MM.1S (cell line): ENCODE data around the gene NSUN7.

ENCODE experiments used
- DNase-seq: peaks from one replicate; pipeline ENCODE4 v3.0.0-alpha.2; 2015
- H2AFZ ChIP-seq: fragments of 300-600 bp; sonication (generic); 2 replicates; pipeline ENCODE4 v1.6.0; 2016; ENCODE audit warnings: antibody characterized with exemption, low read length
- H3F3A ChIP-seq: fragments of 300-600 bp; sonication (generic); 2 replicates; pipeline ENCODE4 v1.6.1; 2016; ENCODE audit warnings: mild to moderate bottlenecking, antibody characterized with exemption, low read length, moderate library complexity, mixed read lengths; ENCODE audit not compliant: insufficient read depth
- H3K27ac ChIP-seq: fragments of 300-600 bp; sonication (generic); 2 replicates; pipeline ENCODE4 v1.5.1; 2016; ENCODE audit warnings: mild to moderate bottlenecking, low read length
- H3K27me3 ChIP-seq: fragments of 300-600 bp; sonication (generic); replicated peaks from 2 replicates; pipeline ENCODE4 v1.6.0; 2016; ENCODE audit warnings: low read length; ENCODE audit not compliant: insufficient read depth
- H3K36me3 ChIP-seq: fragments of 300-600 bp; sonication (generic); replicated peaks from 2 replicates; pipeline ENCODE4 v1.6.1; 2016; ENCODE audit warnings: mild to moderate bottlenecking, low read length, mixed read lengths; ENCODE audit not compliant: insufficient read depth
- H3K4me1 ChIP-seq: fragments of 300-600 bp; sonication (generic); 2 replicates; pipeline ENCODE4 v1.6.1; 2016; ENCODE audit warnings: low read length, mixed read lengths
- H3K4me2 ChIP-seq: fragments of 300-600 bp; sonication (generic); 2 replicates; pipeline ENCODE4 v1.6.0; 2016; ENCODE audit warnings: low read depth, low read length
- H3K4me3 ChIP-seq: fragments of 300-600 bp; sonication (generic); 2 replicates; pipeline ENCODE4 v1.5.1; 2016; ENCODE audit warnings: low read length, mixed read lengths
- H3K79me2 ChIP-seq: fragments of 300-600 bp; sonication (generic); 2 replicates; pipeline ENCODE4 v1.6.1; 2016; ENCODE audit warnings: mixed run types, low read length, mixed read lengths
- H3K9ac ChIP-seq: fragments of 300-600 bp; sonication (generic); 2 replicates; pipeline ENCODE4 v1.6.1; 2016; ENCODE audit warnings: low read length, mixed read lengths
- H3K9me2 ChIP-seq: fragments of 300-600 bp; sonication (generic); replicated peaks from 2 replicates; pipeline ENCODE4 v1.6.1; 2016; ENCODE audit warnings: mild to moderate bottlenecking, low read length, mixed read lengths; ENCODE audit not compliant: insufficient read depth
- H3K9me3 ChIP-seq: fragments of 300-600 bp; sonication (generic); replicated peaks from 2 replicates; pipeline ENCODE4 v1.6.1; 2016; ENCODE audit warnings: mild to moderate bottlenecking, low read length, mixed read lengths; ENCODE audit not compliant: insufficient read depth
- H4K20me1 ChIP-seq: fragments of 300-600 bp; sonication (generic); 2 replicates; pipeline ENCODE4 v1.6.1; 2016; ENCODE audit warnings: mild to moderate bottlenecking, low read length, moderate library complexity, mixed read lengths; ENCODE audit not compliant: insufficient read depth
- CTCF ChIP-seq: fragments of 300-600 bp; sonication (generic); IDR thresholded peaks from 2 replicates; pipeline ENCODE4 v1.5.1; 2016; ENCODE audit warnings: antibody characterized with exemption, low read length, mixed read lengths
- EZH2 ChIP-seq: fragments of 300-600 bp; sonication (generic); optimal IDR thresholded peaks from 2 replicates; pipeline ENCODE3; 2017; ENCODE audit warnings: low read depth, mild to moderate bottlenecking, antibody characterized with exemption, low read length, mixed read lengths
- EZH2phosphoT487 ChIP-seq: fragments of 300-600 bp; sonication (generic); IDR thresholded peaks from 2 replicates; pipeline ENCODE4 v1.6.1; 2018; ENCODE audit warnings: antibody characterized with exemption, low read length

The NSUN7 gene

GRCh38 chr4:40720916-40721315 is 28.8 kb upstream of the NSUN7 start:
- no peak for DNase-seq
- no peak overlapping the region for H2AFZ ChIP-seq
- no peaks in the 10 kb centered on the region for H3K27me3 ChIP-seq
- H3K27ac ChIP-seq = no peak overlapping the region
- H3K4me1 ChIP-seq = peaks cover 9% of the 10 kb centered on the region
- H3K9ac ChIP-seq = no peak overlapping the region
- no peaks in the 10 kb centered on the region for H3F3A ChIP-seq
- no peaks in the 10 kb centered on the region for H3K79me2 ChIP-seq
- no peak overlapping the region for H3K4me3 ChIP-seq
- no peaks in the 10 kb centered on the region for H4K20me1 ChIP-seq
- no peaks in the 10 kb centered on the region for H3K9me2 ChIP-seq
- no peak overlapping the region for H3K4me2 ChIP-seq
- no peaks in the 10 kb centered on the region for H3K36me3 ChIP-seq
- no peaks in the 10 kb centered on the region for H3K9me3 ChIP-seq
- TF ChIP-seq EZH2 (no peak), EZH2phosphoT487 (no peak), CTCF (no peak)

GRCh38 chr4:40721730-40722171 is 28.0 kb upstream of the NSUN7 start:
- Histone ChIP-seq H3K79me2 (no peaks in the 10 kb centered on the region), H3K27me3 (no peaks in the 10 kb centered on the region), H4K20me1 (no peaks in the 10 kb centered on the region), H3F3A (no peaks in the 10 kb centered on the region), H3K27ac (no peak overlapping the region), H3K9ac (no peak overlapping the region), H3K9me3 (no peaks in the 10 kb centered on the region), H3K4me3 (no peak overlapping the region), H2AFZ (no peak overlapping the region), H3K4me1 (peaks cover 9% of the 10 kb centered on the region), H3K36me3 (no peaks in the 10 kb centered on the region), H3K4me2 (no peak overlapping the region), H3K9me2 (no peaks in the 10 kb centered on the region)
- TF ChIP-seq CTCF (no peak), EZH2phosphoT487 (no peak), EZH2 (no peak)
- no peak for DNase-seq

GRCh38 chr4:40722576-40723161 is 27.1 kb upstream of the NSUN7 start:
- Histone ChIP-seq H3K4me2 (no peak overlapping the region), H3K79me2 (no peaks in the 10 kb centered on the region), H3K9ac (no peak overlapping the region), H3K9me3 (no peaks in the 10 kb centered on the region), H3F3A (no peaks in the 10 kb centered on the region), H3K9me2 (no peaks in the 10 kb centered on the region), H3K27ac (no peak overlapping the region), H2AFZ (no peak overlapping the region), H3K27me3 (no peaks in the 10 kb centered on the region), H3K4me3 (no peak overlapping the region), H3K36me3 (no peaks in the 10 kb centered on the region), H3K4me1 (peaks cover 9% of the 10 kb centered on the region), H4K20me1 (no peaks in the 10 kb centered on the region)
- DNase-seq = no peak
- TF ChIP-seq EZH2phosphoT487 (no peak), CTCF (no peak), EZH2 (no peak)
